NCI-H2107 treated with DMSO at 0.1 percent for 48 hours (cell line): ENCODE data around the gene NTHL1.
"Not testable (repeated sequence)": the region's sequence is repeated elsewhere in the genome, so short reads cannot be mapped to it uniquely, and the experiment has no call there.

Source experiments
- DNase-seq: peaks from one replicate; lab custom pipeline; 2025; ENCODE audit not compliant: unreplicated experiment; lab: John Stamatoyannopoulos, UW

The NTHL1 gene

GRCh38 chr16:2011726-2012125 lies 35.9 kb downstream of the NTHL1 start:
- DNase-seq = not testable (repeated sequence)

DNA sequence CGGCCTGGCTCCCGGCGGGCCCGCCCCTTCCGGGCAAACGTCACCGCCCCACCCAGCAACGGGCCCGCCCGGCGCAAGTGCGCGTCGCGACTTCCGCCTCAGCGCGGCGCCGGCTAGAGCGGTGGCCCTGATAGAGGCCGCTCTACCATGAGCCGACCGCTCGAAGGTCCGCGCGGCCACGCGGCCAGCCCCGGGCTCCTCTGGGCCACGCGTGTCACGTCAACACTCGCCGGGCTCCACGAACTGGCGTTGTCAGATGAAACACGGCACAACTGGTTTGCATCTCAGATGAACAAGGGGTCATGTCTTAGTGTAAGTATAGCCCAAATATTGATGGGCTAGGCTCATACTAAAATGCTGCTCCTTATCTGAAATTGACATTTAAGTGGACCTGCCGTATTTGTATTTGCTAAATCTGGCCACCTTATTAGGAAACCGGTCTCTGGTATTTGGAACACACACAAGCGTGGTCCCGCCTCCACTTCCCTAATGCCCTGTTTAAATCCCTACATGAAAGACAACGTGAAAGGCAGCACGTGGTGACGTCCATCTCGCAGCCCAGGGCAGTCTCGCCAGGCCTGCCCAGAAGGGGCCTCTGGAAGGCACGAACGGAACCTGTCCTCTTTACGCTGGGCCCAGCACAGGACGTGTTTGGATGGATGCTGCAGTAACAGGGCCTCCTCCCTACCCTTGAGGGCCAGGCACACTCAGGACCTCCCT lies 37.7 kb downstream of the NTHL1 start, which contains the start of gene ZNF598:
ZNF598 (minus strand) TSS at position 31 of the 720 bp plus-strand sequence.
- DNase-seq = peak; percentile 35

DNA sequence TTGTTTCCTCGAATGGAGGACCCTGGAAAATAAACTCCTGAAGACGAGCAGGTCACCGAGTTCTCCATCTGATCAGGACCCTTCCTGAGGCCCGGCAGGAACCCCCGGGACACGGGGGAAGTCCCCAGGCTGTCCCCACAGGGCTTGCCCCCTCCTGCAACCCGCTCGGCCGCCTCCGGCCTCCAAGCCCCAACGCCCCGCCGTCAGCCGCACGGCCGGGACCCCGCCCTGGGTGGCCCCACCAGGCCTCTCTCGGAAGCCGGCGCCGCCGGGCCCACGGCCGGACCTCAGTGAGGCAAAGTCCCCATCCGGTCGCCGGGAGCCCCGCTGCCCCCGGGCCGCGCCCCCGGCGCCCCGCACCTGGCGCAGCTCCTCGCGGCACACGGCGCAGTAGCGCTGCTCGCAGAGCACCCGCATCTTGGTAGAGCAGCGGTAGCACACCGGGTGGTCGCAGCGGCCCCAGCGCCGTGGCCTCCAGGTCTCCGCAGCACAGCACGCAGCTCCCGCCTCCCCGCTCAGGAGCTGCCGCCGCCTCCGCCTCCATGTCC lies 38.4 kb downstream of the NTHL1 start:
- DNase-seq = no peak

GRCh38 chr16:2008631-2009163 lies 38.9 kb downstream of the NTHL1 start:
- no peak for DNase-seq

GRCh38 chr16:2008009-2008526 lies 39.6 kb downstream of the NTHL1 start:
- DNase-seq = no peak

DNA sequence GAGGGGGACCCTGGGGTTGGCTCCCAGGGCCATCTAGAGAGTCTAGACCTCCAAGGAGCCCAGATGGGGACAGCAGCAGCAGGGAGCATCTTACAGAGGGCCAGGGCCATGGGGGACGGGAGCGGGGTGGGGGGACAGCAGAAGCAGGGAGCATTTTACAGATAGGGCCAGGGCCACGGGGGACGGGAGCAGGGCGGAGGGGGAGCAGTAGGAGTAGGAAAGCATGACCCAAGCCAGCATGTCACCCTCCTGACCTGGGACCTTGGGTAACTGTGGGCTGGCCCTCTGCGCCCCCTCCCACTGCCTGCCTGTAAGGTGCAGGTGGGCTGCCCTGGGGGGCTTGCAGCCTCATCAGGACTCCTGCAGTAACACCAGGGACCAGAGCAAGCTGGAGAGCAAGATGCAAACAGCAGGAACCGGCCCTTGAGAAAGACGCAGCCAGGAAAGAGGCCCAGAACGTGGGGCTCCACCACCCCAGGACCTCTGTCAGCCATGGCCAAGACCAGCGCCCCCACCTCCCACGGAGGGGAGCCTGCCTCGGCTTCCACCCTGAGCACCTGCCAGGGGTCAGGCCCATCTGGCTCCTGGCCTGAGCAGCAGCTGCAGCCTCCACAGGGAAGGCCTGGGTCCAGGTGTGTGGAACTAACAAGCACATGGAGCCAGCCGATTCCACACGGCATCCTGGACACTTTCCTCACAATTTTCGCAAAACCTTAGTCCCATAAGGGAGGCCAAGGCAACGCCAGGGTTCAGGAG lies 40.4 kb downstream of the NTHL1 start:
- DNase-seq = no peak

- DNase-seq = no peak
Observed at GRCh38 chr16:2006317-2006716, 41.3 kb downstream of the NTHL1 start.

DNA sequence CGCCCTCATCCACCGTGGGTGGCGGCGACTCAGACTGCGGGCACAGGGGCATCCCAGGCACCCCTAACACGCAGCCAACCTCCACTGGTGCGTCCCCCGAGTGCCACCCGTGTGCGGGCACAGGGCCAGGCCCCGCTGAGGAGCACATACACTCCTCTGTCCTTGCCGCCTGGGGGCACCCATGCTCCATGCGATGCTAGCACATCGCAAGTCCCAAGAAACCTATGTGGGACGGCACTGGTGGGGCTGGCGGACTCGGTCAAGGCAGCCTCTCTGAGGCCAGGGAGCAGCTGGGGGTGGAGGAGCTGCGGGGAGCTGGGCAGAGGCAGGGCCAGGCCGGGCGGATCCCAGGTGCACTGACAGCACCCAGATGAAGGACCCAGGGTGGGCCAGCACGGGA lies 42.0 kb downstream of the NTHL1 start:
- DNase-seq = peak; percentile 23

DNA sequence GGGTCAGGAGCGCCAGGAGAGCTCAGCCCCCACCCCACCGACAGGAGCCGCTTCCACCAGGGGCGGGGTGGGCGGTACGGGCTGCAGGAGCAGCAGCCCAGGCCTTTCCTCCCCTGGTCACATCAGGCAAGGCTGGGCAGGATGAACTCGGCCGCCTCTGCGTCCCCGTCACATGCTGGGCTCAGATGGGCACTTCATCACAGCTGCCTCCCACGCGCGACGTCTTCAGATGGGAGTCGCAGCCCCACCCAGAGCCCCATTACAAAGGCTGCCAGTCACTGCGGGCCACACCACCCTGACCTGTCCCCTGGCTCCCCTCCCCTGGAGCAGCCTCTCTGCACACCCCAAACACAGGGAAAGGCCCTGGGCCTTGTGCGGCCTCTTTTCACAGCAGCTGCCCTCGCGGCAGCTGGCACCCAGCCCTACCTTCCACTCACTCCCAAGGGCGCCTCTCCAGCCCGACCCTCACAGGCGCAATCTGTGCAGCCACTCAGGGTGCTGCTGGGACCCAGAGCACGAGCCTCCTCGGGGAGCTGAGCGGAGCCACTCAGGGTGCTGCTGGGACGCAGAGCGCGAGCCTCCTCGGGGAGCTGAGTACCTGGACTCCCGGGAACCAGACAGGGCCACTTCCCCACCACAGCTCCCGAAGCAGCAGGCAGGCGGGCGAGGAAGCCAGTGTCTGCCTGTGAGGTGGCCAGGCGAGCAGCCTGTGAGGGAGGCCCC lies 42.7 kb downstream of the NTHL1 start:
- DNase-seq = no peak

GRCh38 chr16:2003827-2004641 lies 43.6 kb downstream of the NTHL1 start:
- DNase-seq = peak; percentile 82

- no peak for DNase-seq
Observed at GRCh38 chr16:2003231-2003826, 44.3 kb downstream of the NTHL1 start.

DNA sequence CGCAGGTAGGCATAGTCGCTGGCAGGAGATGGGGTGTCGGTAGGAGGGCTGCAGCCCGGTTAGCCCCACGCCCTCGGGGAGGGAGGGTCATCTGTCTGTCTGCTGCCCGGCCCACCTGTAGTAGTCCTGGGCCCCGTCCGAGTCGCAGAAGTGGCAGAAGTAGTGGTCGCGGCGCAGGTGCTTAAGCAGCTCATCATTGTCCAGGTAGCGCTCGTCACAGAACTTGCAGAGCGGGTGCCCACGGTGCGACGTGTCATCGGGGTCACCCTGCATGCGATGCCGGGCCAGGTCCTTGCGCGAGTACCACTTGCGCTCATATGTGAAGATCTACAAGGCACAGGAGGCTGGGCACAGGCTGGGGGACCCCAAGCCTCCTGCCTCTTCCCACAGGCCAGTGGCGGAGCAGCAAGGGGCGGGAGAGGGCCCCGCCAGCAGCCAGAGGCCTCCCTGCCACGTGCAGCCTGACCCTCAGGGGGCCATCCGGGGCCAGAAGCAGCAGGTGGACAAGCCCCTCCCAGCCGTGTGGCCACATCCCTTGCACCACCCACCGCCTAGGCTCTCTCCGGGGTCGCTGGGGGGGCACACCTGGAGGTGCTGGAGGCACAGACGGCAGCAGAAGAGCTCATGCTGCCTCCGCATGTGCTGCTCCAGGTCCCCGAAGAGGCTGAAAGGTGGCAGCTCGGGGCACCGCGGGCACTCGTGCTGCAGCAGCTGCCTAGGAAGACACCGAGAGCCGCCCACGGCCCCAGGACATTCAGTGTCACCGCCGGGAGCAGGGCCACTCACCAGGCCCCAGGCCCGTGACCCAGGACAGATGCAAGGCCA lies 45.0 kb downstream of the NTHL1 start:
- DNase-seq = no peak

GRCh38 chr16:2001456-2002355 lies 45.9 kb downstream of the NTHL1 start:
- DNase-seq = no peak

DNA sequence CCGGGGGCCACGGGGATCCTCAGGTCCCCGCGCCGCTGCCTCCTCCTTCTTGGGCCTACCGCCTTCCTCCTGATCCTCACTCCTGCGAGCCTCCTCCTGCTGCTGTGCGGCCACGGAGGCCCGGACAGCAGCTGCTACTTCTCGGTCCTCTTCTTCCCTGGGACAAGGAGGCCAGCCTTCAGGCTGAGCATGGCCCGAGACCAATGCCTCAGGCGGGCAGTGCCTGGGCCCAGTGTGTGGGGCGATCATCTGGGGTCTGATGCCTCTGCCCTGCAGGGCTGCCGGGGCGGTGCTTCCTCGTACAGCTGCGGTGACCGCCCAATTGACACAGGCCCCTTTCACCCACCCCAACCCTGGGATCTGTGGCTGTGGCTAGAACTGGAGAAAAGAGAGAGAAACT lies 46.6 kb downstream of the NTHL1 start:
- no peak for DNase-seq

DNA sequence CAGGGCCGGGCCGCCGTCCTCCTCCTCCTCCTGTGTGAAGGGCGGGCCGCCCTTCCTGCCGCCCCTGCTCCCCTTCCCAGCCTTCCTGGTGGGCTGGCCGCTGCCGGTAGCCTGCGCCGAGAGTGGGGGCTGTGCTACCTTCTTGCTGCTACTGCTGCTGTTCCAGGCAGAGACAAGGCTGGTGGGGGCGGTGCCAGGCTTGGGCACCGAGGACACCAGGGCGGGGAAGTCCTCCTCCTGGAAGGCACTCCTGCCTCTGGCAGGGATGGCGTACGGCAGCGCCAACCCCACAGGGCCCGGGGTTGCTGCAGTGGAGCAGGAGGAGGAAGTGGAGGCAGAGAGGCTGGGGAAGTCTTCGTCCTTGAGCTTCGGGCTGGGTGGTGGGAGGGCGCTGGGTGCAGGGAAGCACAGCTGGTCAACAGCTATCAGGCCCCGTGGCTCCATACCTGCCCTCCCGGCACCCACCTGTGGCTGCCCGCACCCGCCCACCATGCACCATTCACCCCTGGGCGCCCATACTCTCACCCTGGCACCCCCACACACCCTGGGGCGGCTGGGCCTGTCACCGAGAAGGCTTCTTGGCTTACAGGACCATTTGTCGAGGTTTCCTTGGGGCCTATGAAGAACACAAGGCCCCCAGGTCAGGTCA lies 47.6 kb downstream of the NTHL1 start:
- no peak for DNase-seq

DNA sequence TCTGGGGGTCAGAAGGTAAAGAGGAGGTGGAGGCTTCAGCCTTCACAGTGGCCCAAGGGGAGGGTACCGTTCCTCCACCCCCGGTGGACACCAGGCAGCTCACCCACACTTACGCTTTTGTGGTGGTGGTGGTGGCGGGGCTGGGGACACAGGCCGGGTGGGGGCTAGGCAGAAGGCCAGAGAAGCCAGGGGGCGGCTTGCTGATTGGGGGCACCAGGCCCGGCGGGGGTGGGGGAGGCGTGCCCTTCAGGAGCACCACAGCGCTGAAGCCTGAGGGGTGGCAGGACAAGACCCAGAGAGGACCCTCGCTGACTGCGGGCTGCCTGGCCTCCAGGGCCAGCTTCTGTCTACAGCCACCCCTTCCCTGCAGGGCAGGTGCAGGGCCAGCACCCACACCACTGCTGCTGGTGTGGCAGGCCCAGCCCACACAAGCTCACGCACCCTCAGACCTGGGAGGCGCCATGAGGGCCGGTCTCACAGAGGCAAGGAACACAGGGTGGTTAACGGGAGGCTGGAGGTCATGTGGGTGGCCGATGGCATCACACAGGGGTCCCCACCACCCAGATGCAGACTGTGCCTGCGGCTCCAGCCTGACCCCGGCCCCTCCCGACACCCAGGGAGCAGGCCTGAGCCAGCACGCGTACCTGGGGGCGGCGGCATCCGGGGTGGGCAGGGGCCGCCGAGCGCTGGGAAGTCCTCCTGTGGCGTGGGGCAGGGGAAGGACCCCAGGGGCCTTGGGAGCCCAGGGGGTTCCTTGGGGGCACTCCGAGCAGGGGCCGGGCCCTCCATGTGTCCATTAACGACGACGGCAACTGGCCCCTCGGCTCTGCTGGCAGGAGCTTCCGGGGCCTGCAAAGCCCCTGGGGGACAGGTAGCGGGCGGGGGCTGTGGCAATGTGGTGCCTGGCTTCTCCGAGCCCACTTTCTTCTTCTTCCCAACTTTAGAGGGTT lies 48.5 kb downstream of the NTHL1 start:
- DNase-seq = no peak
